Lower lobe of right lung (tissue), 2 donors: ENCODE measurements around the gene EHHADH. TPM values are rescaled to one million over a fixed set of nuclear protein-coding genes. Genes with fewer than 3 reads are reported as not detected.

Experiments used
- ATAC-seq, 2 donors: fragments of 200-7000 bp; cut with Tn5 transposase; one replicate each; pipeline ENCODE4 v1.9.1; 2020 to 2022; ENCODE audit warnings: mild to moderate bottlenecking in 2 of 2, moderate library complexity in 2 of 2
- DNase-seq: peaks from one replicate; pipeline ENCODE4 v3.0.0-alpha.2; 2020
- H3K27ac ChIP-seq: fragments of 200-600 bp; one replicate; pipeline ENCODE4 v1.8.0; 2022
- H3K27me3 ChIP-seq: fragments of 200-600 bp; one replicate; pipeline ENCODE4 v1.8.0; 2022; ENCODE audit warnings: low read depth
- H3K36me3 ChIP-seq: fragments of 200-600 bp; one replicate; pipeline ENCODE4 v1.8.0; 2022; ENCODE audit warnings: mild to moderate bottlenecking
- H3K4me1 ChIP-seq: fragments of 200-600 bp; one replicate; pipeline ENCODE4 v1.8.0; 2022
- H3K4me3 ChIP-seq: fragments of 200-600 bp; one replicate; pipeline ENCODE4 v1.8.0; 2022; ENCODE audit warnings: mild to moderate bottlenecking
- H3K9me3 ChIP-seq: fragments of 200-600 bp; one replicate; pipeline ENCODE4 v1.8.0; 2022
- intact Hi-C: fragments of 100-400 bp; cut with DNase I; formaldehyde crosslinking; loops from one replicate; pipeline ENCODE4 v1.11.0; 2022
- total RNA-seq: library from RNA; stranded (reverse); fragmentation: NEBNext Ultra II Directional; extraction: Animal tissue kit (Norgen Biotek cat#: 25700); gene quantifications from one replicate; pipeline ENCODE4 v1.2.1, GENCODE V29; 2021
- TF ChIP-seq, protein P1 (sequence below): fragments of 200-600 bp; IDR thresholded peaks from one replicate; pipeline ENCODE4 v1.8.0; 2022; ENCODE audit warnings: antibody characterized with exemption, mild to moderate bottlenecking
- donor health status: DM: no; HTN: yes; CAD: no; lungs with severe emphysema.

Gene EHHADH
- total RNA-seq, 1 donor from 2014 or later, result 11.5 TPM

DNA sequence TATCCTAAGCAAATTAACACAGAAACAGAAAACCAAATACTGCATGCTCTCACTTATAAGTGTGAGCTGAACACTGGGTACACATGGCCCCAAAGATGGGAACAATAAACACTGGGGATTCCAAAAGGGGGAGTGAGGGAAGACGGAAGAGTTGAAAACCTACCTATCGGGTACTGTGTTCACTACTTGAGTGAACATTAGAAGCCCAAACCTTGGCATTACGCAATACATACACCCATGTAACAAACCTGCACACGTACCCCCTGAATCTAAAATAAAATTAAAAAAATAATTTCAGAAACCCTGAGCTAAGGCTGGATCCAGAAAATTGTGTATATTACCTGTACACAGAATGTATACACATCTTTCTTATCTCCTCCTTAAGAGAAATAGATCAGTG lies 58.2 kb downstream of the EHHADH start:
- H3K27ac ChIP-seq, result no peak overlapping the region
- H3K9me3 ChIP-seq, result no peaks in the 10 kb centered on the region
- ATAC-seq, result no peak
- intact Hi-C loops, result no loop called here
- DNase-seq, result no peak
- H3K4me1 ChIP-seq, result no peaks in the 10 kb centered on the region
- H3K4me3 ChIP-seq, result no peak overlapping the region
- no peaks in the 10 kb centered on the region for H3K27me3 ChIP-seq
- H3K36me3 ChIP-seq, result peaks cover 10% of the 10 kb centered on the region
- TF ChIP-seq, protein P1, sequence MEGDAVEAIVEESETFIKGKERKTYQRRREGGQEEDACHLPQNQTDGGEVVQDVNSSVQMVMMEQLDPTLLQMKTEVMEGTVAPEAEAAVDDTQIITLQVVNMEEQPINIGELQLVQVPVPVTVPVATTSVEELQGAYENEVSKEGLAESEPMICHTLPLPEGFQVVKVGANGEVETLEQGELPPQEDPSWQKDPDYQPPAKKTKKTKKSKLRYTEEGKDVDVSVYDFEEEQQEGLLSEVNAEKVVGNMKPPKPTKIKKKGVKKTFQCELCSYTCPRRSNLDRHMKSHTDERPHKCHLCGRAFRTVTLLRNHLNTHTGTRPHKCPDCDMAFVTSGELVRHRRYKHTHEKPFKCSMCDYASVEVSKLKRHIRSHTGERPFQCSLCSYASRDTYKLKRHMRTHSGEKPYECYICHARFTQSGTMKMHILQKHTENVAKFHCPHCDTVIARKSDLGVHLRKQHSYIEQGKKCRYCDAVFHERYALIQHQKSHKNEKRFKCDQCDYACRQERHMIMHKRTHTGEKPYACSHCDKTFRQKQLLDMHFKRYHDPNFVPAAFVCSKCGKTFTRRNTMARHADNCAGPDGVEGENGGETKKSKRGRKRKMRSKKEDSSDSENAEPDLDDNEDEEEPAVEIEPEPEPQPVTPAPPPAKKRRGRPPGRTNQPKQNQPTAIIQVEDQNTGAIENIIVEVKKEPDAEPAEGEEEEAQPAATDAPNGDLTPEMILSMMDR, result no peak

DNA sequence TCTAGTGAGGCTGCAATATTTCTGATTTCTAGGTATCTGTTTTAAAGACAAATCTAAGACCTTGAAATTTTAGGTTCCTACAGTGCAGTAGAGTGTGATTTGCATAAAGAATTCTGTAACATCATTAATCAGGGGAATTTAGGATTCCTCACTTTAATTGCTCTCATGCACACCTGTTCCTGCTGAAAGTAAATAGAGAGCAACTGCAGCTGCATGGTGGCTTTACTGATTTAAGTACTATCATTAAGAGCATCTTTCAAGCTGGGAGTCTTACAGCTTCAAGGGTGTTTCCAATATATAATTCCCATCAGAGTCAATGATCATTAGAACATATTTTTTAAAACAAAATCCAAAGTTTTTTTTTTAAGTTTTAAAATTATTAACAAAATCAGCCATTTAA lies 65.0 kb downstream of the EHHADH start:
- no peak for ATAC-seq
- Histone ChIP-seq H3K27ac (no peak overlapping the region), H3K27me3 (no peaks in the 10 kb centered on the region), H3K4me3 (no peak overlapping the region), H3K36me3 (peaks cover 10% of the 10 kb centered on the region), H3K4me1 (no peaks in the 10 kb centered on the region), H3K9me3 (no peaks in the 10 kb centered on the region)
- intact Hi-C loops, result no loop called here
- no peak for DNase-seq
- TF ChIP-seq, protein P1, result no peak

DNA sequence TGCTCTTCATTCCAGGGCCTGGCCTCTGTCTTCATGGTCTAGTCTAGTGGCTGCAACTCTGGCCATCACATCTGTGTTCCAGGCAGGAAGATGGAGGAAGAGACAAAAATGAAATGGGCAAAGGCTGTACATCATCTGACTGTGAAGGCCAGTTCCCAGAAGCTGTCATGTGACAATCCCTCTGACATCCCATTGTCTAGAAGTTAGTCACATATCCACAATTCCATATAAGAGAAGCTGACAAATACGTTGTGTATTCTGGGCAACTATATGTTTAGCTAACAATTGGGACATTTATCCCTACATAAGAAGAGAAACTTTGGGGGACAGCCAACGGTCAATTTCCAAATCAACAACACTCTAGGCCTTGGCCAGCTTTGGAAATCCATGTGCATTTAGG lies 66.5 kb downstream of the EHHADH start:
- intact Hi-C loops, result no loop called here
- TF ChIP-seq, protein P1, result no peak

DNA sequence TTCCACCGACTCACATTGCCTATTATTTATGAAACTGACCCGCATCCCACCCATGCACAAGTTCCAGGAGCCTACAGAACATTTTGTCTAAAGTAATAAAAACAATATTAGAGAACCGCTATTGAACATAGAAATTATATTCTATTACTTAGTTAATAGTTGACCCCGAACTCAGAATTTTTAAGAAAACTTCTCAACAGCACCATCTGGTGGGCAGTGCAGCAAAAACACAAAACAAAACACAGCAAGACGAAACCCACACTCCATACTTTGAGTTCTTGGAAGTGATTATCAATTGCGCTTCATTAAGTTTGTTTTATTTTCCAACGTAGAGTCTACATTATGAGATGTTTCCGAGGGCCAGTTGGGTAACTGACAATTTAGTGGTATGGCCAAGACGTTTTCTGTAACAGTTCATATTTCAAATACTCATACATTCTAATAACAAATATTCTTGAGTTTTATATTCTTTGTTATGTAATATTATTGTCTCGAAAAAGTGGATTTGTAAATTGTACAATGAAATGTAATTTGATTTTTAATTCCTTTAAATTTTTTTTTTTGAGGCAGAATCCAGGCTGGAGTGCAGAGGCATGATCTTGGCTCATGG lies 77.0 kb downstream of the EHHADH start:
- peaks cover 8% of the 10 kb centered on the region for H3K4me1 ChIP-seq
- peak in 1 of 2 donors; percentile 47 for ATAC-seq
- DNase-seq, result no peak
- H3K27ac ChIP-seq, result no peak overlapping the region
- H3K36me3 ChIP-seq, result no peaks in the 10 kb centered on the region
- TF ChIP-seq, protein P1, result peak; percentile 70
- H3K4me3 ChIP-seq, result no peak overlapping the region
- no peaks in the 10 kb centered on the region for H3K27me3 ChIP-seq
- intact Hi-C loops, result loop anchor here (10.0 kb wide), 1 partner anchor 302 kb away; no protein-coding TSS in a partner anchor
- H3K9me3 ChIP-seq, result no peaks in the 10 kb centered on the region

More for the DNA sequence above, 66.5 kb downstream of the EHHADH start:
- H3K9me3 ChIP-seq, result no peaks in the 10 kb centered on the region
- H3K27ac ChIP-seq, result no peak overlapping the region
- no peak overlapping the region for H3K4me3 ChIP-seq
- ATAC-seq, result no peak
- DNase-seq, result no peak
- no peaks in the 10 kb centered on the region for H3K4me1 ChIP-seq
- no peaks in the 10 kb centered on the region for H3K36me3 ChIP-seq
- no peaks in the 10 kb centered on the region for H3K27me3 ChIP-seq

DNA sequence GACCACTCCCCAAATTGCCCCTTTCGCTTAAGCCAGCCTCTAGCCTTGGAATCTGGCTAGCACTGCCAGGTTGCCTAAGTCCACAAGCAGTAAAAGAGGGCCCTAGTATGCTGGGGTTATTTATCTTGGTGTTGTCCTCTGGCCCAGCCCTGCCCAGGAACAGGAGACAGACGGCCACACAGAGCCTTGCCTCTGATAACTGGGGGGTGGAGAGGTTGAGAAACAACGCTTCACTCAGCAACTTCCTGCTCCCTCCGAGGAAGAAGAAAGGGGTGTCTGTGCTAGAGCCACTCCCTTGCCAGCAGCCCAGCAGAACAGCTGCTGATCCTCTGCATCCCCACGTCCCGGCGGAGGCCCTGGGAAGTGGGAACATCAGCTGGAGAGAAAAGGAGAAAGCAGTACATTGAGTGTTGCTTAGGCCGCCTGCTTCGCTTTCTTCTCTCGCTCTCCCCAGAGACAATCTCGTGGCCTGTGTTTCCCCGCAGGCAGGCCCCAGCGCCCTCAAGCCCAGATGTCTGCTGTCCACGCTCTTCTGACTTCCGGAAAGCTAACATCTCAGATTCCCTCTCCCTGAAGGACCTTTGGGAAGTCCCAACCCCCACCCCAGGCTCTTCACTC lies 78.4 kb downstream of the EHHADH start:
- peaks cover 8% of the 10 kb centered on the region for H3K4me1 ChIP-seq
- TF ChIP-seq, protein P1, result no peak
- peak; percentile 61 to 84 for ATAC-seq
- H3K9me3 ChIP-seq, result no peaks in the 10 kb centered on the region
- no peak overlapping the region for H3K4me3 ChIP-seq
- no peaks in the 10 kb centered on the region for H3K27me3 ChIP-seq
- H3K27ac ChIP-seq, result peak overlapping the region; percentile 56
- H3K36me3 ChIP-seq, result no peaks in the 10 kb centered on the region
- intact Hi-C loops, result loop anchor here (10.0 kb wide), 1 partner anchor 301 kb away; no protein-coding TSS in a partner anchor
- DNase-seq, result peak; percentile 47
